Measurements from ENCODE around the gene RECK. TPM values are rescaled to one million over a fixed set of nuclear protein-coding genes. Genes with fewer than 3 reads are reported as not detected.

RECK gene
- total RNA-seq, 1 donor from 2014 or later, result 15.1 TPM

GRCh38 chr9:36029765-36030528 is 6.8 kb upstream of the RECK start:
- no peak for TF ChIP-seq CTCF (IDR thresholded peaks at IDR 0.05; ENCODE audit: unreplicated experiment)
- Mint-ChIP-seq H3K27me3 (ENCODE audit: low read depth) (peaks cover 16% of the 10 kb centered on the region), H3K27ac (no peak overlapping the region), H3K9me3 (peaks cover 4% of the 10 kb centered on the region), H3K36me3 (no peaks in the 10 kb centered on the region), H3K4me3 (no peak overlapping the region), H3K4me1 (no peaks in the 10 kb centered on the region)
- DNase-seq (ENCODE audit: low spot score in 2 of 2, unreplicated experiment in 2 of 2), result no peak

DNA sequence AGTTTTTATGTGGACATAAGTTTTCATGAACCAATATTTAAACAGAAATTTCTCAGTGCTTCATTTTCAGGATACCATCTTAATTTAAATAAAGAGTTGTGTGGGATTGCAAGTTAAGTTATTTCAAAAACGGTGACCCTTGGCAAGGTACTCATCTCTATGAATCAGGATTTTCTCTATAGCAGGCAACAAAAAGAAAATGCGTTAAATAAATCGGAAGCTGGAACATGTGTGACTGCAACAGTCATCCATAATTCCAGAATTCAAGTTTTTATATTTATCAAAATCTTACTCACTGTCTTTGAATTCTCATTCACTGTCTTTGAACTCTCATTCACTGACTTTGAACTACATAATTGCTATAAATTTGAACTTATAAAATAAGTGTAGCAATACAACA is 5.8 kb upstream of the RECK start:
- TF ChIP-seq CTCF (IDR thresholded peaks at IDR 0.05; ENCODE audit: unreplicated experiment), result no peak
- Mint-ChIP-seq H3K27ac (no peak overlapping the region), H3K27me3 (ENCODE audit: low read depth) (peaks cover 16% of the 10 kb centered on the region), H3K4me3 (no peak overlapping the region), H3K4me1 (no peaks in the 10 kb centered on the region), H3K36me3 (no peaks in the 10 kb centered on the region), H3K9me3 (peaks cover 4% of the 10 kb centered on the region)
- no peak for DNase-seq (ENCODE audit: low spot score in 2 of 2, unreplicated experiment in 2 of 2)

DNA sequence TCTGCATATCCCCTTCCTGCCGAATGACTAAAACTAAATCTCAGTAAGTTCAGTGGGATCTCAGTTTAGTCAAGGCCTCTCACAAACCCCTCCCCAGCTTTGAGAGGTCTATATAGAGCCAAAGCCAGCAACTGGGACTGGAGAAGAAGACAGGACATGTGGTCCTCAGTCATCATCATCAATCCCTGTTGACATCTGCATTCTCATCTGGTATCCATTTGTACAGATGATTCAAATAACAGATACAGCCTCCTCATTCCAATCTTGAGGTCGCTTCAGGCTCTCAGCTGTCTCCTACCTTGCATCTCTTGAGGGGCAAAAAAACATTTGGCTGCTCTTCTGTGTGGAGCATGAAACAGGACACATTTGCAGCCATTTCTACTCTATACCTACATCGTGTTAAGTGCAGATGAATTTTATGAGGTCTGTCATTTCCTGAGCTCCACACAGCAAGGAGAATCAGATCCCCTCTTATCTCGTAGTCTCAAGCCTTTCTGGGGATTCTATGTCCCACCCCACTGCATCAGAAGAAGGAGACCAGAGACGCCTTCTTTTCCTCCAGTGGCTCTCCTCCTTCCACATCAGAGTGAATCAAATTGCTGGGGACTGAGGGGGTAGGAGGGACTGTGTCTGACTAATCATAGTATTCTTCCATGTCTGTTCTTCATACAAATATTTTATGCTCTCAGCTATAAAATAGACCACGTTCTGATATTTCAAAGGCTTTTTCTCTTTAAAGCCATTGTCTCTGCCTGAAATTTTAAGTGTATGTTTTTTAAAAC is 4.7 kb upstream of the RECK start:
- no peak for DNase-seq (ENCODE audit: low spot score in 2 of 2, unreplicated experiment in 2 of 2)
- H3K27ac Mint-ChIP-seq, result no peak overlapping the region

DNA sequence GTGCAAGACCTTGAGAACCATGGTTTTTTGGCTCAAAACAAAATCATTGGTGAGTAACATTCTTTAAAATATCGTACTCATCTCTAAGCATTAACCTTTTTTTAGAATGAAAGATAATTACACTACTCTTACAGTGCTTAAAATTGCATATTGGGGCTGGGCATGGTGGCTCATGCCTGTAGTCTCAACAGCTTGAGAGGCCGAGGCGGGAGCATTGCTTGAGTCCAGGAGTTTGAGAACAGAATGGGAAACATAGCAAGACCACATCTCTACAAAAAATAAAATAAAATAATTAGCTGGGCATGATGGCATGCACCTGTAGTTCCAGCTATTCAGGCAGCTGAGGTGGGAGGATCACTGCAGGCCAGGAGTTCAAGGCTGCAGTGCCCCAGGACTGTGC is 2.9 kb upstream of the RECK start:
- Mint-ChIP-seq H3K27me3 (ENCODE audit: low read depth) (peaks cover 16% of the 10 kb centered on the region), H3K4me1 (peaks cover 12% of the 10 kb centered on the region), H3K36me3 (no peaks in the 10 kb centered on the region), H3K4me3 (no peak overlapping the region), H3K27ac (no peak overlapping the region), H3K9me3 (no peaks in the 10 kb centered on the region)
- TF ChIP-seq CTCF (IDR thresholded peaks at IDR 0.05; ENCODE audit: unreplicated experiment), result no peak
- no peak for DNase-seq (ENCODE audit: low spot score in 2 of 2, unreplicated experiment in 2 of 2)

More for the DNA sequence above, 4.7 kb upstream of the RECK start:
- Mint-ChIP-seq H3K36me3 (no peaks in the 10 kb centered on the region), H3K4me1 (no peaks in the 10 kb centered on the region), H3K9me3 (no peaks in the 10 kb centered on the region), H3K4me3 (no peak overlapping the region), H3K27me3 (ENCODE audit: low read depth) (peaks cover 16% of the 10 kb centered on the region)
- no peak for TF ChIP-seq CTCF (IDR thresholded peaks at IDR 0.05; ENCODE audit: unreplicated experiment)

DNA sequence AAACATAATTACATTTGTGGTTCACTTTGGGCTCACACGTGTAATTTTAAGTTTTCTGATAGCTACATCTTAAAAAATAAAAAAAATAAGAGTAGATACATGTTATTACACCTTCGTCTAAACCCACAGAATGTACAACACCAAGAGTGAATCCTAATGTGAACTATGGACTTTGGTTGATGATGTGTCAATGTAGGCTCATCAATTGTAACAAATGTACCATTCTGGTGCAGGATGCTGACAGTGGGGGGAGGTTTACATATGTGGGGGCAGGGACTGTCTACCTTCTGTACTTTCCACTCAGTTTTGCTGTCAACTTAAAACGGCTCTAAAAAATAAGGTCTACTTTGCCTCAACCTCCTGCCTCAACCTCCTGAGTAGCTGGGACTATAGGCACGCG is 2.5 kb upstream of the RECK start:
- TF ChIP-seq CTCF (IDR thresholded peaks at IDR 0.05; ENCODE audit: unreplicated experiment), result no peak
- Mint-ChIP-seq H3K4me1 (peaks cover 12% of the 10 kb centered on the region), H3K4me3 (no peak overlapping the region), H3K27me3 (ENCODE audit: low read depth) (peaks cover 15% of the 10 kb centered on the region), H3K27ac (no peak overlapping the region), H3K36me3 (no peaks in the 10 kb centered on the region), H3K9me3 (no peaks in the 10 kb centered on the region)
- no peak for DNase-seq (ENCODE audit: low spot score in 2 of 2, unreplicated experiment in 2 of 2)
